Measurements from ENCODE around the gene PLEKHO1.

The PLEKHO1 gene

DNA sequence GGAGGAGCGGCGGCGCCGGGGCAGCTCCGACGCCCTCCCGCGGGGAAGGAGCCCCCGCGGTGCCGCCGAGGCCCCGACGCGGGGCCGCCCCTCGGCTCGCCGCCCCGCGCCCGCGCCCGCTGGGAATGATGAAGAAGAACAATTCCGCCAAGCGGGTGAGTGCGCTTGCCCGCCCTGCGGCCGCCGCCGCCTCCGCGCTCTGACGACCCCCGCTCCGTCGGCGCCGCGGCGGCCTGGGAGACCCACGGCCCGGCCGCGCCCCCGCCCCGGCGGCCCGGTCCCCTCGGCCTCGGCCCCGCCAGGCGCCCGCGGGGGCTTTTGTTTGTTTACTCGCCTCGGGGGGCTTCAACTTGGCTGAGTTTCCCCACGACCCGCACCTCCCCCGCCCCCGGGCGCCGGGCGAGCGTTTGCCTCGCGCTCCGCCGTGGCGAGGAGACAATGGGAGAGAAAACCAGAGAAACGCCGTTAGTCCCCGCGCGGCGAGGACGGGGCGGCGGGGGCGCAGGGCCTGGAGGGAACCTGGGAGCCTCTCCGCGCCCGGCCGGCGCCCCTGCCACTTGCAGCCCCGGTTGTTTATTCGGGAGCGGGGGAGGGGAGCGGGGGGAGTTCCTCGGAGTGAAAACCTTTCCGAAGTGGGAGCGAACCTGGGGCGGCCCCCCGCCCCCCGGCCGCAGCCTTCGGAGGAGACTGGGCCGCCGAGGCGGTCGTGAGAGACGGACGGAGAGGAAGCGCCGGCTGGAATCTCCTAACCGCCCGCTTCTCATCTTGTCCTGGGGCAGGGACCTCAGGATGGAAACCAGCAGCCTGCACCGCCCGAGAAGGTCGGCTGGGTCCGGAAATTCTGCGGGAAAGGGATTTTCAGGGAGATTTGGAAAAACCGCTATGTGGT is 661 bp downstream of the PLEKHO1 start:
- H3K4me3 ChIP-seq (ENCODE audit: low read depth, low read length) = peak overlapping the region; percentile 81
- DNase-seq (ENCODE audit: low read depth) = peak; percentile 55
- TF ChIP-seq, protein P1, sequence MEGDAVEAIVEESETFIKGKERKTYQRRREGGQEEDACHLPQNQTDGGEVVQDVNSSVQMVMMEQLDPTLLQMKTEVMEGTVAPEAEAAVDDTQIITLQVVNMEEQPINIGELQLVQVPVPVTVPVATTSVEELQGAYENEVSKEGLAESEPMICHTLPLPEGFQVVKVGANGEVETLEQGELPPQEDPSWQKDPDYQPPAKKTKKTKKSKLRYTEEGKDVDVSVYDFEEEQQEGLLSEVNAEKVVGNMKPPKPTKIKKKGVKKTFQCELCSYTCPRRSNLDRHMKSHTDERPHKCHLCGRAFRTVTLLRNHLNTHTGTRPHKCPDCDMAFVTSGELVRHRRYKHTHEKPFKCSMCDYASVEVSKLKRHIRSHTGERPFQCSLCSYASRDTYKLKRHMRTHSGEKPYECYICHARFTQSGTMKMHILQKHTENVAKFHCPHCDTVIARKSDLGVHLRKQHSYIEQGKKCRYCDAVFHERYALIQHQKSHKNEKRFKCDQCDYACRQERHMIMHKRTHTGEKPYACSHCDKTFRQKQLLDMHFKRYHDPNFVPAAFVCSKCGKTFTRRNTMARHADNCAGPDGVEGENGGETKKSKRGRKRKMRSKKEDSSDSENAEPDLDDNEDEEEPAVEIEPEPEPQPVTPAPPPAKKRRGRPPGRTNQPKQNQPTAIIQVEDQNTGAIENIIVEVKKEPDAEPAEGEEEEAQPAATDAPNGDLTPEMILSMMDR (IDR thresholded peaks at IDR 0.05; ENCODE audit: low read depth, low read length) = no peak
- TF ChIP-seq POLR2A (IDR thresholded peaks at IDR 0.05; ENCODE audit: extremely low read depth, insufficient read length) (no peak), MYC (IDR thresholded peaks at IDR 0.05; ENCODE audit: low read depth, low read length) (no peak)
- TF ChIP-seq, protein P2, sequence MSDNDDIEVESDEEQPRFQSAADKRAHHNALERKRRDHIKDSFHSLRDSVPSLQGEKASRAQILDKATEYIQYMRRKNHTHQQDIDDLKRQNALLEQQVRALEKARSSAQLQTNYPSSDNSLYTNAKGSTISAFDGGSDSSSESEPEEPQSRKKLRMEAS (IDR thresholded peaks at IDR 0.05; ENCODE audit: low read depth, low read length) = no peak

DNA sequence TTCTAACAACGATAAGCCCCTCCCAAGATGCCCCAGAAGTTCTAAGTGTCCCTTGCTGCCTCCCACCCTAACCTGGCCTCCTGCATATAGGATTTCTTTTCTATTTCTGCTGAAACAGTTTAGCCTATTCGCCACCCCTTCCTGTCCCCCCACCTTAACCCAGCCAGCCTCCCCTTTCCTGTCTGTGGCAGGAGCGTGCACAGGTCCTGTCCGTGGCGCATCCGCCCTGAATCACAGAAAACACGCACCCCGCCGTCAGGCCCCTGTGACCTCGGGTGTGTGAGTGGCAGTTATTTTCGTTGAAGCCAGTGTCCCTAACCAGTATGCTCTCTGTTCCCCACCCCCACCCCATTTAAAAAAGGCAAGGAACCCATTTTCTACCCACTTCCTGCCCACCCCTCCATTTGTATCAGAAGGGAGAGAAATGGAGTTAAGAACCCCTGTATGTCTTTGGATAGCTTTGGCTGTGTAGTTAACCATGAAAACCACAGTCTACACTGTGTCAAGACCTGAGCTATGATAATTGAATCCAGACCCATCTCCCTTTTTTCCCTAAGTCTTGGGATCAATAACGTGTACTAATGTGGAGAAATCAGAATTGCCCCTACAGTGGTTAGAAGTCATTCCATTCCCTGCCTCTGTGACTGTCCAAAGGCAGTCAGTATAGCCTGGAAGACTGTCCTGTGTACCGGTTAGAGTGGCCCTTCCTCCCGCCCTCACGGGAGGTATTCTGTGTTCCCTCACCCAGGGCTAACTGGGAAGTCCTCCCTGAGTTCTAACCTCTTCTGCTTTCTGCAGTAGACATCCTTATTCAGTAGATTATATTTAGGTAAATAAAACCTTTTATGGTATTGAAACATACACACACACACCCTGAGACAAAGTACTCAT is 1.8 kb downstream of the PLEKHO1 start:
- DNase-seq (ENCODE audit: low read depth) = peak; percentile 73
- H3K4me3 ChIP-seq (ENCODE audit: low read depth, low read length) = peak overlapping the region; percentile 81
- TF ChIP-seq, protein P1 (IDR thresholded peaks at IDR 0.05; ENCODE audit: low read depth, low read length) = no peak

DNA sequence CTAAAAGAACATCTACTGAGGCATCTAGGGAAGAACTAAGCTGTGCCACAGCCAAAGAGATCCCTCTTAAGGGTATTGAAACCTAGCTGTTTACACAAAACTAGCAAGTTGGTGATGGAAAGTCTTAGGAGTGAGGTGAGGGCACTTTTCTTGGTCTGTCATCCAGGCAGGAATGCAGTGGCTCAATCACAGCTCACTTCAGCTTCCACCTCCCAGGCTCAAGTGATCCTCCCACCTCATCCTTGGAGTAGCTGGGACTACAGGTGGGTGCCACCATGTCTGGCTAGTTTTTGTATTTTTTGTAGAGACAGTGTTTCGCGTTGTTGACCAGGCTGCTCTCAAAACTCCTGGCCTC is 2.4 kb downstream of the PLEKHO1 start:
- DNase-seq (ENCODE audit: low read depth) = no peak
- TF ChIP-seq, protein P2 (IDR thresholded peaks at IDR 0.05; ENCODE audit: low read depth, low read length) = no peak
- TF ChIP-seq MYC (IDR thresholded peaks at IDR 0.05; ENCODE audit: low read depth, low read length) (no peak), POLR2A (IDR thresholded peaks at IDR 0.05; ENCODE audit: extremely low read depth, insufficient read length) (no peak)
- TF ChIP-seq, protein P1 (IDR thresholded peaks at IDR 0.05; ENCODE audit: low read depth, low read length) = no peak
- H3K4me3 ChIP-seq (ENCODE audit: low read depth, low read length) = peak overlapping the region; percentile 81

DNA sequence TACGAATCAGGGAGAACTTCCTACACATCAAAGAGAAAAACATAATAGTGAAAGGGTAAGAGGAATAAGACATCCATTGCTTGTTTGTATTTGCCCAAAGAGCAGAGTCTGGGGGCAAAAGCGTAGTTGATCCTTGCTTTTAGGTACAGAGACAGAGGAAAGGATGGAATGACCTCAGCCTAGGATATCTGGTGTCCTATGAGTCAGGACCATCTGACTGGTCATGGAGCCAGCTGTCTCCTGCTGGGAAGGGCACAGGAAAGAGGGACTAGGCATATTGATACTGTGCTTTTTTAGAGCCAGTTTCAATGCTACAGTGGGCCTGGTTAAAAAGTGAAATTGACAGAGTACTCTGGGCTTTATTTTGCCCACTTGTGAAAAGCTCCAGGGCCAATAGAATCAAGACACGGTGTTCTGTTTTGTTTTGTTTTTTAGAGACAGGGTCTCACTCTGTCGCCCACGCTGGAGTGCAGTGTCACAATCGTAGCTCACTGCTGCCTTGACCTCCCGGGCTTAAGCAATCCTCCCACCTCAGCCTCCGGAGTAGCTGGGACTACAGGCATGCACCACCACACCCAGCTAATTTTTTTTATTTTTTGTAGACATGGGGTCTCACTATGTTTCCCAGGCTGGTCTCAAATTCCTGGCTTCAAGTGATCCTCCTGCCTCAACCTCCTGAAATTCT is 3.2 kb downstream of the PLEKHO1 start:
- TF ChIP-seq, protein P1 (IDR thresholded peaks at IDR 0.05; ENCODE audit: low read depth, low read length) = no peak
- no peak for TF ChIP-seq POLR2A (IDR thresholded peaks at IDR 0.05; ENCODE audit: extremely low read depth, insufficient read length)
- TF ChIP-seq, protein P2 (IDR thresholded peaks at IDR 0.05; ENCODE audit: low read depth, low read length) = no peak
- TF ChIP-seq MYC (IDR thresholded peaks at IDR 0.05; ENCODE audit: low read depth, low read length) = no peak
- DNase-seq (ENCODE audit: low read depth) = no peak
- peak overlapping the region; percentile 21 for H3K4me3 ChIP-seq (ENCODE audit: low read depth, low read length)

DNA sequence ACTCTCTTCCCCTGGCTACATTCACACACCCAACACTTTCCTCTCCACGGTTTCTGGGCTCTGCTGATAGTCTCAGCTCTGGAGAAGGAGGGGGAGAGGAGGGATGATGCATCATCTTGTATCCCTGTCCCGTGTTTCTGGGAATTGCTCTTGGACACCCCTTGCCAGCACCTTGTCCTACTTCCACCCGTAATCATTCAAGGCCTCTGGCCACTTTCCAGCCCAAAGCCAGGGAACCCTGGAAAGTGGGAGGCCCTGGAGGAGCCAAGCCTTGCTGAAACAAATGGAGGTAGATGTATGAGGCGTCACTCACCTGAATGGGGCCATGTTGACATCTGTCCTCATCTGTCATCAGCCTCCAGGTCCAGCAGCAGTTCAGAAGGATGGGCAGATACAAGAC is 4.4 kb downstream of the PLEKHO1 start:
- TF ChIP-seq POLR2A (IDR thresholded peaks at IDR 0.05; ENCODE audit: extremely low read depth, insufficient read length) (no peak), MYC (IDR thresholded peaks at IDR 0.05; ENCODE audit: low read depth, low read length) (no peak)
- TF ChIP-seq, protein P2 (IDR thresholded peaks at IDR 0.05; ENCODE audit: low read depth, low read length) = no peak
- TF ChIP-seq, protein P1 (IDR thresholded peaks at IDR 0.05; ENCODE audit: low read depth, low read length) = no peak
- no peak overlapping the region for H3K4me3 ChIP-seq (ENCODE audit: low read depth, low read length)
- DNase-seq (ENCODE audit: low read depth) = no peak
